Heart right ventricle (tissue), 16 donors: ENCODE data around the gene GPLD1. TPM values are rescaled to one million over a fixed set of nuclear protein-coding genes. Genes with fewer than 3 reads are reported as not detected.
"Not testable (repeated sequence)": the region's sequence is repeated elsewhere in the genome, so short reads cannot be mapped to it uniquely, and the experiment has no call there.

ENCODE experiments used
- ATAC-seq, 8 donors: fragments of 200-7000 bp; cut with Tn5 transposase; one replicate each; pipeline ENCODE4 v1.9.1; 2020; ENCODE audit warnings: mild to moderate bottlenecking in 8 of 8, moderate library complexity in 8 of 8, moderate number of reproducible peaks in 1 of 8
- DNase-seq, 2 donors: peaks; one replicate each; pipeline ENCODE4 v3.0.0-alpha.2; 2020
- H3K27ac ChIP-seq, 10 donors: fragments of 200-600 bp; sonication (generic) in 2 of 10; one replicate each; pipeline versions ENCODE4 v1.5.0 to v1.8.0; 2020 to 2022; ENCODE audit warnings: mild to moderate bottlenecking in 3 of 10
- H3K27me3 ChIP-seq, 7 donors: fragments of 200-600 bp; one replicate each; pipeline ENCODE4 v1.8.0; 2021 to 2022; ENCODE audit warnings: mild to moderate bottlenecking in 2 of 7
- H3K36me3 ChIP-seq, 9 donors: fragments of 200-600 bp; sonication (generic) in 1 of 9; one replicate each; pipeline versions ENCODE4 v1.5.0 to v1.8.0; 2020 to 2022; ENCODE audit warnings: mild to moderate bottlenecking in 2 of 9
- H3K4me1 ChIP-seq, 9 donors: fragments of 200-600 bp; sonication (generic) in 1 of 9; one replicate each; pipeline versions ENCODE4 v1.5.0 to v1.8.0; 2020 to 2022; ENCODE audit warnings: mild to moderate bottlenecking in 4 of 9
- H3K4me3 ChIP-seq, 10 donors: fragments of 200-600 bp; sonication (generic) in 2 of 10; one replicate each; pipeline versions ENCODE4 v1.5.0 to v1.8.0; 2020 to 2022; ENCODE audit warnings: mild to moderate bottlenecking in 7 of 10, moderate library complexity in 2 of 10
- H3K9me3 ChIP-seq, 11 donors: fragments of 200-600 bp in 10 of 11; sonication (generic) in 2 of 11; one replicate each; pipeline versions ENCODE4 v1.5.0 to v1.8.0; 2013 to 2022; ENCODE audit warnings: mild to moderate bottlenecking in 2 of 11, control low read depth in 1 of 11, moderate library complexity in 1 of 11
- CTCF ChIP-seq, 9 donors: fragments of 200-600 bp; sonication (generic) in 2 of 9; IDR thresholded peaks; one replicate each; pipeline versions ENCODE4 v1.5.0 to v1.8.0; 2021 to 2022; ENCODE audit warnings: antibody characterized with exemption in 9 of 9, mild to moderate bottlenecking in 5 of 9, moderate library complexity in 1 of 9
- WGBS, 2 donors: extraction: QIAGEN DNeasy Blood & Tissue Kit; methylation state at CpG; one replicate each; pipeline ENCODE4 v1.1.7; 2013; ENCODE audit warnings: inconsistent platforms in 1 of 2; 5-methylcytosine and 5-hydroxymethylcytosine counted together
- intact Hi-C, 10 donors: fragments of 100-400 bp; cut with DNase I; formaldehyde crosslinking; loops; one replicate each; pipeline versions ENCODE4 v1.11.1 to v1.14.2; 2022
- polyA plus RNA-seq, 2 donors: library from polyadenylated mRNA; stranded (reverse); fragments of 200-250 nt; gene quantifications; one replicate each; pipeline ENCODE4 v1.2.3, GENCODE V29; 2013
- total RNA-seq, 10 donors: library from RNA; stranded (reverse); fragmentation: NEBNext Ultra II Directional in 3 of 10; extraction: Animal tissue kit (Norgen Biotek cat#: 25700) in 3 of 10; gene quantifications; one replicate each; pipeline versions ENCODE4 v1.2.1 to v1.2.4, GENCODE V29; 2021 to 2023
- donor health status: Arrhythmogenic right ventricular cardiomyopathy.
- donor health status: ischemic (EF 13 %, LVEDD 7.1; RV severe dilation, severe dysfunction).
- donor health status: healthy with polysubstance abuse.
- donor health status: DM: no; HTN: yes; CAD: no.
- donor health status: DM: no; HTN: no; CAD: no.
- donor health status: ischemic (EF 25% LVEDD 6.9; RV normal size, moderate dysfunction).
- donor health status: ischemic (EF 25% LVEDD 5.7; RV mildly dilated, moderate dysfunction).
- donor health status: healthy.
- donor health status: DM: yes; HTN: yes; CAD: no.
- donor health status: Ischemic cardiomyopathy.
- donor health status: ischemic (EF 35%, LVEDD 5.7; RV mildly dilated, moderate dysfunction).
- donor health status: nonischemic (EF 11% LVEDD 7.7; RV severe dilation, severe dysfunction).
- donor health status: DM: yes; HTN: yes; CAD: no.
- donor health status: PGD.
- donor health status: ischemic (EF 29% LVEDD 5.4; RV normal size, mild dysfunction).
- donor health status: nonischemic (EF 23%, LVEDD 6.1; RV moderate dilation, normal function).

GPLD1 gene
- total and polyA plus RNA-seq, 12 donors: 0.07 to 1.5 (median 0.78) TPM

- no peaks in the 10 kb centered on the region for H3K27me3 ChIP-seq
- no peak for ATAC-seq
These were observed 69.9 kb downstream of the GPLD1 start for GRCh38 chr6:24419526-24419925.

DNA sequence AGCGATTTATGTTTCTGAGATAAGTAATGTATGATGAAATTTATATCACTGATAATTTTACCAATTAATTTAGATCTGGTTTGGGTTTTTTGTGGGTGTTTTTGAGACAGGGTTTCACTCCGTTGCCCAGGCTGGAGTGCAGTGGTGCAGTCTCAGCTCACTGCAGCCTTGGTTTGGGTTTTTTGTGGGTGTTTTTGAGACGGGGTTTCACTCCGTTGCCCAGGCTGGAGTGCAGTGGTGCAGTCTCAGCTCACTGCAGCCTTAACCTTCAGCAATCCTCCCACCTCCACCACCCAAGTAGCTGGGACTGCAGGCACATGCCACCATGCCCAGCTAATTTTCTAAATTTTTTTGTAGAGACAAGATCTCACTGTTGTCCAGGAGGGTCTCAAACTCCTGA is 73.6 kb downstream of the GPLD1 start:
- 92 to 97% methylated on average over 4 of the region's 4 CpGs for WGBS, 2 donors

More at GRCh38 chr6:24419526-24419925, 69.9 kb downstream of the GPLD1 start:
- Histone ChIP-seq H3K36me3 (peaks cover 3 to 100% (median 88%) of the 10 kb centered on the region in 9 donors), H3K4me3 (no peak overlapping the region), H3K27ac (no peak overlapping the region), H3K4me1 (no peaks in the 10 kb centered on the region), H3K9me3 (no peaks in the 10 kb centered on the region)
- intact Hi-C loops: no loop called here
- TF ChIP-seq CTCF (IDR thresholded peaks at IDR 0.05): no peak
- no peak for DNase-seq

GRCh38 chr6:24414531-24414930 is 74.8 kb downstream of the GPLD1 start:
- WGBS, 2 donors: 95 to 96% methylated on average over 14 to 15 of the region's 15 CpGs
- intact Hi-C loops: not testable (repeated sequence)

More for the DNA sequence above, 73.6 kb downstream of the GPLD1 start:
- H3K27me3 ChIP-seq: no peaks in the 10 kb centered on the region
- intact Hi-C loops: no loop called here
- no peak overlapping the region for H3K4me3 ChIP-seq
- DNase-seq: no peak
- no peaks in the 10 kb centered on the region for H3K4me1 ChIP-seq
- peaks cover 0 to 98% (median 78%) of the 10 kb centered on the region in 9 donors for H3K36me3 ChIP-seq
- ATAC-seq: no peak
- H3K9me3 ChIP-seq: no peaks in the 10 kb centered on the region
- H3K27ac ChIP-seq: no peak overlapping the region
- no peak for TF ChIP-seq CTCF (IDR thresholded peaks at IDR 0.05)

DNA sequence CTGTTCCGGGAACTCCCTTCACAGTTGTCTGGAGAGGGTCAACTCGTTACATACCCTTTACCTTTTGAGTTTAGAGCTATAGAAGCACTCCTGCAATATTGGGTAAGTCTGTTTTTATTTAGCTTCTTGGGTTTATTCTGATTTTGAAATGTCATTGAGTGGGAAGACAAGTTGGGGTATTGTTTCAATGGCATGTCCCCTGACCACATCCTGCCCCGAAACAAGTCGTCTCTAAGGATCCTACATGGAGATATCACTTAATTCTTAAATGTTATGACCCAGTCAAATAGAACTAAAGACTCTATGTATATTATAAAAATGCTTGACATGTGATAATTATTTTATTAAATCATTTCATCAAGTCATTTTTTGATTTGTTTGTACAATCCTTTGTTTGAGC is 77.1 kb downstream of the GPLD1 start:
- H3K27ac ChIP-seq: no peak overlapping the region
- H3K27me3 ChIP-seq: no peaks in the 10 kb centered on the region
- no peaks in the 10 kb centered on the region for H3K9me3 ChIP-seq
- 93 to 95% methylated on average over 4 of the region's 4 CpGs for WGBS, 2 donors
- ATAC-seq: no peak
- DNase-seq: no peak
- TF ChIP-seq CTCF (IDR thresholded peaks at IDR 0.05): no peak
- intact Hi-C loops: no loop called here
- peaks cover 0 to 98% (median 71%) of the 10 kb centered on the region in 9 donors for H3K36me3 ChIP-seq
- H3K4me1 ChIP-seq: peaks cover 0 to 6% (median 0%) of the 10 kb centered on the region in 9 donors
- no peak overlapping the region for H3K4me3 ChIP-seq

More at GRCh38 chr6:24414531-24414930, 74.8 kb downstream of the GPLD1 start:
- not testable (repeated sequence) for H3K4me3 ChIP-seq, H3K27me3 ChIP-seq, H3K4me1 ChIP-seq, H3K27ac ChIP-seq, ATAC-seq, H3K9me3 ChIP-seq, DNase-seq
- H3K36me3 ChIP-seq: peaks cover 0 to 98% (median 78%) of the 10 kb centered on the region in 9 donors

- WGBS, 2 donors: 91 to 93% methylated on average over 3 of the region's 3 CpGs
- ATAC-seq: no peak
- H3K36me3 ChIP-seq: peaks cover 0 to 98% (median 55%) of the 10 kb centered on the region in 9 donors
- no peak overlapping the region for H3K4me3 ChIP-seq
- H3K9me3 ChIP-seq: no peaks in the 10 kb centered on the region
- peaks cover 0 to 6% (median 0%) of the 10 kb centered on the region in 9 donors for H3K4me1 ChIP-seq
- intact Hi-C loops: no loop called here
- no peak for DNase-seq
- no peaks in the 10 kb centered on the region for H3K27me3 ChIP-seq
- H3K27ac ChIP-seq: no peak overlapping the region
- no peak for TF ChIP-seq CTCF (IDR thresholded peaks at IDR 0.05)
These were observed 78.8 kb downstream of the GPLD1 start for GRCh38 chr6:24410622-24411021.
